Neural cell (in vitro differentiated cells): ENCODE data around the gene ADGRL3. TPM values are rescaled to one million over a fixed set of nuclear protein-coding genes. Genes with fewer than 3 reads are reported as not detected.

Source experiments
- H2AFZ ChIP-seq: fragments of 200-600, 300-800 bp; sonication (generic), shearing (Covaris generic); 2 replicates; pipeline ENCODE4 v1.6.0; 2014; ENCODE audit warnings: low read depth, mild to moderate bottlenecking, antibody characterized with exemption, low read length, moderate library complexity
- H3F3A ChIP-seq: fragments of 200-600 bp; shearing (Covaris generic); 2 replicates; pipeline ENCODE4 v1.6.1; 2016; ENCODE audit warnings: mild to moderate bottlenecking, moderate library complexity, mixed read lengths, antibody characterized with exemption, low read length; ENCODE audit not compliant: insufficient read depth, poor library complexity, severe bottlenecking
- H3K27ac ChIP-seq: fragments of 200-600, 300-800 bp; sonication (generic), shearing (Covaris generic); 2 replicates; pipeline ENCODE4 v1.5.1; 2014; ENCODE audit warnings: mild to moderate bottlenecking, low read length, moderate library complexity
- H3K27me3 ChIP-seq: fragments of 300-800, 200-600 bp; sonication (generic), shearing (Covaris generic); 2 replicates; pipeline ENCODE4 v1.6.0; 2014; ENCODE audit warnings: mild to moderate bottlenecking, low read depth, low read length, moderate library complexity; ENCODE audit not compliant: insufficient read depth
- H3K36me3 ChIP-seq: fragments of 300-800, 200-600 bp; sonication (generic), shearing (Covaris generic); 2 replicates; pipeline ENCODE4 v1.5.1; 2014; ENCODE audit warnings: mild to moderate bottlenecking, antibody characterized with exemption, low read length, moderate library complexity; ENCODE audit not compliant: insufficient read depth
- H3K4me2 ChIP-seq: fragments of 300-800, 200-600 bp; sonication (generic), shearing (Covaris generic); 2 replicates; pipeline ENCODE4 v1.6.0; 2014; ENCODE audit warnings: mild to moderate bottlenecking, low read length
- H3K4me3 ChIP-seq: fragments of 300-800, 200-600 bp; sonication (generic), shearing (Covaris generic); 2 replicates; pipeline ENCODE4 v1.5.1; 2014; ENCODE audit warnings: mild to moderate bottlenecking, low read length, moderate library complexity
- H3K79me2 ChIP-seq: fragments of 200-600 bp; shearing (Covaris generic); replicated peaks from 2 replicates; pipeline ENCODE4 v1.6.0; 2014; ENCODE audit warnings: mild to moderate bottlenecking, low read length, moderate library complexity; ENCODE audit not compliant: insufficient read depth
- H3K9ac ChIP-seq: fragments of 300-800, 200-600 bp; sonication (generic), shearing (Covaris generic); 2 replicates; pipeline ENCODE4 v1.6.1; 2016; ENCODE audit warnings: mild to moderate bottlenecking, low read length, mixed read lengths
- H3K9me2 ChIP-seq: fragments of 200-600 bp; shearing (Covaris generic); 2 replicates; pipeline ENCODE4 v1.6.1; 2016; ENCODE audit warnings: mild to moderate bottlenecking, low read length, mixed read lengths; ENCODE audit not compliant: insufficient read depth
- H3K9me3 ChIP-seq: fragments of 200-600, 300-800 bp; sonication (generic), shearing (Covaris generic); 2 replicates; pipeline ENCODE4 v1.6.1; 2016; ENCODE audit warnings: mild to moderate bottlenecking, mixed run types, low read length, moderate library complexity, mixed read lengths
- H4K20me1 ChIP-seq: fragments of 200-600 bp; shearing (Covaris generic); 2 replicates; pipeline ENCODE4 v1.6.1; 2016; ENCODE audit warnings: mild to moderate bottlenecking, mixed run types; ENCODE audit not compliant: insufficient read depth
- EP300 ChIP-seq: fragments of 450-650 bp; conservative IDR thresholded peaks from 2 replicates; pipeline ENCODE4 v1.6.1; 2014; ENCODE audit warnings: antibody characterized with exemption, mild to moderate bottlenecking, moderate library complexity; ENCODE audit not compliant: poor library complexity, severe bottlenecking
- EZH2 ChIP-seq: fragments of 200-600, 300-800 bp; shearing (Covaris generic), sonication (generic); IDR thresholded peaks from 2 replicates; pipeline ENCODE4 v1.6.1; 2014; ENCODE audit warnings: antibody characterized with exemption, low read length, borderline replicate concordance, mild to moderate bottlenecking; ENCODE audit not compliant: insufficient read depth, poor library complexity, severe bottlenecking
- MXI1 ChIP-seq: fragments of 450-650 bp; conservative IDR thresholded peaks from 2 replicates; pipeline ENCODE4 v1.6.1; 2014; ENCODE audit warnings: antibody characterized with exemption, mild to moderate bottlenecking; ENCODE audit not compliant: poor library complexity, severe bottlenecking
- POLR2AphosphoS5 ChIP-seq: IDR thresholded peaks from 2 replicates; pipeline ENCODE4 v1.6.1; 2012
- RAD21 ChIP-seq: fragments of 450-650 bp; conservative IDR thresholded peaks from 2 replicates; pipeline ENCODE4 v1.6.1; 2014; ENCODE audit warnings: antibody characterized with exemption, mild to moderate bottlenecking, moderate library complexity
- REST ChIP-seq: IDR thresholded peaks from 2 replicates; pipeline ENCODE4 v1.6.1; 2012; ENCODE audit warnings: borderline replicate concordance
- SMC3 ChIP-seq: fragments of 450-650 bp; conservative IDR thresholded peaks from 2 replicates; pipeline ENCODE4 v1.6.1; 2014; ENCODE audit warnings: antibody characterized with exemption, mild to moderate bottlenecking, moderate library complexity; ENCODE audit not compliant: poor library complexity
- TAF1 ChIP-seq: IDR thresholded peaks from 2 replicates; pipeline ENCODE4 v1.6.1; 2012; ENCODE audit warnings: low read depth
- polyA plus RNA-seq: library from polyadenylated mRNA; depleted of rRNA; stranded (reverse); fragments of >200 nt; gene quantifications from 2 replicates; pipeline ENCODE4 v1.2.3, GENCODE V29; 2014
- TF ChIP-seq, protein P1 (sequence below): fragments of 450-650 bp; IDR thresholded peaks from 2 replicates; pipeline ENCODE4 v1.5.1; 2014; ENCODE audit warnings: antibody characterized with exemption, mild to moderate bottlenecking, moderate library complexity; ENCODE audit not compliant: poor library complexity, severe bottlenecking

The ADGRL3 gene
- polyA plus RNA-seq, 1 donor from 2014 or later, result 99.4 TPM

- Histone ChIP-seq H3K4me2 (no peak overlapping the region), H3K79me2 (peaks cover 75% of the 10 kb centered on the region), H3F3A (no peaks in the 10 kb centered on the region), H3K27ac (no peak overlapping the region), H3K27me3 (no peaks in the 10 kb centered on the region), H3K9ac (no peak overlapping the region), H3K9me3 (no peaks in the 10 kb centered on the region), H3K4me3 (no peak overlapping the region), H3K9me2 (no peaks in the 10 kb centered on the region), H4K20me1 (no peaks in the 10 kb centered on the region), H3K36me3 (no peaks in the 10 kb centered on the region), H2AFZ (no peak overlapping the region)
- TF ChIP-seq EP300, result no peak
- TF ChIP-seq TAF1, result no peak
- no peak for TF ChIP-seq REST
- TF ChIP-seq RAD21, result no peak
- TF ChIP-seq POLR2AphosphoS5, result no peak
- TF ChIP-seq EZH2, result no peak
- TF ChIP-seq SMC3, result no peak
- TF ChIP-seq MXI1, result no peak
- TF ChIP-seq, protein P1, sequence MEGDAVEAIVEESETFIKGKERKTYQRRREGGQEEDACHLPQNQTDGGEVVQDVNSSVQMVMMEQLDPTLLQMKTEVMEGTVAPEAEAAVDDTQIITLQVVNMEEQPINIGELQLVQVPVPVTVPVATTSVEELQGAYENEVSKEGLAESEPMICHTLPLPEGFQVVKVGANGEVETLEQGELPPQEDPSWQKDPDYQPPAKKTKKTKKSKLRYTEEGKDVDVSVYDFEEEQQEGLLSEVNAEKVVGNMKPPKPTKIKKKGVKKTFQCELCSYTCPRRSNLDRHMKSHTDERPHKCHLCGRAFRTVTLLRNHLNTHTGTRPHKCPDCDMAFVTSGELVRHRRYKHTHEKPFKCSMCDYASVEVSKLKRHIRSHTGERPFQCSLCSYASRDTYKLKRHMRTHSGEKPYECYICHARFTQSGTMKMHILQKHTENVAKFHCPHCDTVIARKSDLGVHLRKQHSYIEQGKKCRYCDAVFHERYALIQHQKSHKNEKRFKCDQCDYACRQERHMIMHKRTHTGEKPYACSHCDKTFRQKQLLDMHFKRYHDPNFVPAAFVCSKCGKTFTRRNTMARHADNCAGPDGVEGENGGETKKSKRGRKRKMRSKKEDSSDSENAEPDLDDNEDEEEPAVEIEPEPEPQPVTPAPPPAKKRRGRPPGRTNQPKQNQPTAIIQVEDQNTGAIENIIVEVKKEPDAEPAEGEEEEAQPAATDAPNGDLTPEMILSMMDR, result no peak
Measured at GRCh38 chr4:61224573-61224972, 24.4 kb downstream of the ADGRL3 start.

- H3K27ac ChIP-seq, result no peak overlapping the region
- H3K9me3 ChIP-seq, result no peaks in the 10 kb centered on the region
- H3K9me2 ChIP-seq, result no peaks in the 10 kb centered on the region
- H3F3A ChIP-seq, result no peaks in the 10 kb centered on the region
- no peaks in the 10 kb centered on the region for H4K20me1 ChIP-seq
- TF ChIP-seq POLR2AphosphoS5, result no peak
- no peak for TF ChIP-seq RAD21
- no peak for TF ChIP-seq MXI1
- TF ChIP-seq EZH2, result no peak
- no peak for TF ChIP-seq SMC3
- no peak for TF ChIP-seq EP300
- TF ChIP-seq, protein P1, result no peak
- TF ChIP-seq REST, result no peak
- no peak for TF ChIP-seq TAF1
- H2AFZ ChIP-seq, result no peak overlapping the region
- H3K4me2 ChIP-seq, result no peak overlapping the region
- peaks cover 71% of the 10 kb centered on the region for H3K79me2 ChIP-seq
- no peaks in the 10 kb centered on the region for H3K36me3 ChIP-seq
- H3K9ac ChIP-seq, result no peak overlapping the region
- H3K27me3 ChIP-seq, result no peaks in the 10 kb centered on the region
- no peak overlapping the region for H3K4me3 ChIP-seq
Measured at GRCh38 chr4:61225656-61226055, 25.5 kb downstream of the ADGRL3 start.
